Measurements from ENCODE around the gene SEZ6L.
"Not testable (repeated sequence)": the region's sequence is repeated elsewhere in the genome, so short reads cannot be mapped to it uniquely, and the experiment has no call there.

SEZ6L gene

GRCh38 chr22:26391091-26391490 lies 221.8 kb downstream of the SEZ6L start:
- DNase-seq = no peak

- no peak for DNase-seq
These were observed 222.4 kb downstream of the SEZ6L start for GRCh38 chr22:26391623-26392022.

GRCh38 chr22:26393929-26394328 lies 224.7 kb downstream of the SEZ6L start:
- DNase-seq = no peak

- no peak for DNase-seq
These were observed 225.5 kb downstream of the SEZ6L start for GRCh38 chr22:26394777-26395176.

- no peak for DNase-seq
These were observed 226.7 kb downstream of the SEZ6L start for GRCh38 chr22:26395926-26396325.

- peak; percentile 85 to 87 (median 85) for DNase-seq
These were observed 229.5 kb downstream of the SEZ6L start for GRCh38 chr22:26398741-26399153.

GRCh38 chr22:26399289-26399688 lies 230.0 kb downstream of the SEZ6L start:
- no peak for DNase-seq

GRCh38 chr22:26401726-26402125 lies 232.5 kb downstream of the SEZ6L start:
- DNase-seq = no peak

- DNase-seq = peak; percentile 64 to 79 (median 78)
These were observed 235.7 kb downstream of the SEZ6L start for GRCh38 chr22:26404851-26405421.

GRCh38 chr22:26406118-26406517 lies 236.9 kb downstream of the SEZ6L start:
- DNase-seq = no peak

GRCh38 chr22:26408562-26409220 lies 239.4 kb downstream of the SEZ6L start:
- not testable (repeated sequence) for DNase-seq

GRCh38 chr22:26409719-26410335 lies 240.6 kb downstream of the SEZ6L start:
- peak; percentile 34 to 54 (median 39) for DNase-seq

- no peak for DNase-seq
These were observed 241.1 kb downstream of the SEZ6L start for GRCh38 chr22:26410386-26410785.

GRCh38 chr22:26414347-26414746 lies 245.1 kb downstream of the SEZ6L start:
- no peak for DNase-seq

- no peak for DNase-seq
These were observed 247.0 kb downstream of the SEZ6L start for GRCh38 chr22:26416256-26416655.

GRCh38 chr22:26416670-26417276 lies 247.5 kb downstream of the SEZ6L start:
- DNase-seq = no peak

GRCh38 chr22:26417406-26417805 lies 248.1 kb downstream of the SEZ6L start:
- no peak for DNase-seq

GRCh38 chr22:26418620-26419019 lies 249.4 kb downstream of the SEZ6L start:
- no peak for DNase-seq

- DNase-seq = no peak
These were observed 257.7 kb downstream of the SEZ6L start for GRCh38 chr22:26426924-26427323.

GRCh38 chr22:26428515-26429457 lies 259.5 kb downstream of the SEZ6L start, which contains the start of gene ASPHD2:
Gene ASPHD2, plus strand, starts transcription at chr22:26429260. Its CDS starts 4,356 bp downstream, at chr22:26433616.
- peak; percentile 79 to 86 (median 82) for DNase-seq

- DNase-seq = peak in 1 of 3 donors; percentile 38
These were observed 260.4 kb downstream of the SEZ6L start for GRCh38 chr22:26429458-26430286.

- DNase-seq = no peak
These were observed 261.3 kb downstream of the SEZ6L start for GRCh38 chr22:26430600-26430999.
